Endodermal cell (in vitro differentiated cells): ENCODE results near the gene PRPF38B. TPM values are rescaled to one million over a fixed set of nuclear protein-coding genes. Genes with fewer than 3 reads are reported as not detected.
A peak's percentile ranks its signal among the peaks of the same experiment; 100 is the strongest.

Experiments
- DNase-seq: peaks from one replicate; pipeline ENCODE4 v3.0.0-alpha.2; 2017
- H3K27ac ChIP-seq: 2 replicates; pipeline ENCODE4 v1.5.1; 2013; ENCODE audit warnings: mild to moderate bottlenecking, low read depth, low read length, moderate library complexity
- H3K27me3 ChIP-seq: 2 replicates; pipeline ENCODE4 v1.6.1; 2013; ENCODE audit warnings: mild to moderate bottlenecking, low read length, moderate library complexity; ENCODE audit not compliant: insufficient read depth, control insufficient read depth, poor library complexity, severe bottlenecking
- H3K36me3 ChIP-seq: 2 replicates; pipeline ENCODE4 v1.7.0; 2013; ENCODE audit warnings: mild to moderate bottlenecking, low read length, moderate library complexity; ENCODE audit not compliant: control insufficient read depth, insufficient read depth
- H3K4me1 ChIP-seq: one replicate; pipeline ENCODE4 v1.7.0; 2013; ENCODE audit warnings: low read length; ENCODE audit not compliant: control insufficient read depth, insufficient read depth
- H3K4me3 ChIP-seq: 2 replicates; pipeline ENCODE4 v1.5.1; 2013; ENCODE audit warnings: mild to moderate bottlenecking, low read length, moderate library complexity
- H3K9ac ChIP-seq: 2 replicates; pipeline ENCODE4 v1.6.1; 2013; ENCODE audit warnings: mild to moderate bottlenecking, low read length, moderate library complexity; ENCODE audit not compliant: poor library complexity, severe bottlenecking; ENCODE audit errors: extremely low read depth
- H3K9me3 ChIP-seq: 2 replicates; pipeline ENCODE4 v1.6.1; 2013; ENCODE audit warnings: mild to moderate bottlenecking, low read length, moderate library complexity; ENCODE audit not compliant: control insufficient read depth
- H3K27ac Mint-ChIP-seq: 2 replicates; pipeline ENCODE4 v1.8.0; 2020; ENCODE audit warnings: mixed read lengths
- H3K27me3 Mint-ChIP-seq: 2 replicates; pipeline ENCODE4 v1.8.0; 2021; ENCODE audit warnings: mild to moderate bottlenecking, mixed read lengths; ENCODE audit not compliant: insufficient read depth
- H3K36me3 Mint-ChIP-seq: 2 replicates; pipeline ENCODE4 v1.8.0; 2020; ENCODE audit warnings: low read depth, mixed read lengths
- H3K4me1 Mint-ChIP-seq: 2 replicates; pipeline ENCODE4 v1.8.0; 2020; ENCODE audit warnings: mixed read lengths
- H3K4me3 Mint-ChIP-seq: 2 replicates; pipeline ENCODE4 v1.8.0; 2020; ENCODE audit warnings: mild to moderate bottlenecking, moderate library complexity, mixed read lengths
- H3K9me3 Mint-ChIP-seq: 2 replicates; pipeline ENCODE4 v1.8.0; 2020; ENCODE audit warnings: mild to moderate bottlenecking, mixed read lengths
- WGBS, 2 experiments: methylation state at CpG; one replicate each; pipeline versions ENCODE4 v1.1.5 to v1.1.7; 2013; ENCODE audit warnings: missing lambda C conversion rate in 2 of 2, mixed read lengths in 1 of 2; ENCODE audit not compliant: insufficient coverage in 1 of 2, insufficient read length in 1 of 2; 5-methylcytosine and 5-hydroxymethylcytosine counted together
- total RNA-seq, 2 donors: library from RNA; stranded (reverse); fragmentation: NEBNext Ultra II Directional in 1 of 2; extraction: Animal tissue kit (Norgen Biotek cat#: 25700) in 1 of 2; gene quantifications; 2 replicates in 1 of 2; 3 replicates in 1 of 2; pipeline ENCODE4 v1.2.1, GENCODE V29; 2021
- TF ChIP-seq, protein P1 (sequence below): fragments of 200-600 bp; sonication (generic); conservative IDR thresholded peaks from 2 replicates; pipeline ENCODE4 v1.5.0; 2021; ENCODE audit warnings: antibody characterized with exemption, mild to moderate bottlenecking

Gene PRPF38B
- total RNA-seq, 2 donors from 2014 or later, result 45.0 to 47.3 TPM

- TF ChIP-seq, protein P1, sequence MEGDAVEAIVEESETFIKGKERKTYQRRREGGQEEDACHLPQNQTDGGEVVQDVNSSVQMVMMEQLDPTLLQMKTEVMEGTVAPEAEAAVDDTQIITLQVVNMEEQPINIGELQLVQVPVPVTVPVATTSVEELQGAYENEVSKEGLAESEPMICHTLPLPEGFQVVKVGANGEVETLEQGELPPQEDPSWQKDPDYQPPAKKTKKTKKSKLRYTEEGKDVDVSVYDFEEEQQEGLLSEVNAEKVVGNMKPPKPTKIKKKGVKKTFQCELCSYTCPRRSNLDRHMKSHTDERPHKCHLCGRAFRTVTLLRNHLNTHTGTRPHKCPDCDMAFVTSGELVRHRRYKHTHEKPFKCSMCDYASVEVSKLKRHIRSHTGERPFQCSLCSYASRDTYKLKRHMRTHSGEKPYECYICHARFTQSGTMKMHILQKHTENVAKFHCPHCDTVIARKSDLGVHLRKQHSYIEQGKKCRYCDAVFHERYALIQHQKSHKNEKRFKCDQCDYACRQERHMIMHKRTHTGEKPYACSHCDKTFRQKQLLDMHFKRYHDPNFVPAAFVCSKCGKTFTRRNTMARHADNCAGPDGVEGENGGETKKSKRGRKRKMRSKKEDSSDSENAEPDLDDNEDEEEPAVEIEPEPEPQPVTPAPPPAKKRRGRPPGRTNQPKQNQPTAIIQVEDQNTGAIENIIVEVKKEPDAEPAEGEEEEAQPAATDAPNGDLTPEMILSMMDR, result no peak
- Histone ChIP-seq H3K36me3 (no peaks in the 10 kb centered on the region), H3K9me3 (no peaks in the 10 kb centered on the region), H3K4me3 (no peak overlapping the region), H3K27me3 (no peaks in the 10 kb centered on the region), H3K4me1 (peaks cover 16% of the 10 kb centered on the region), H3K9ac (no peak overlapping the region), H3K27ac (no peak overlapping the region)
- Mint-ChIP-seq H3K36me3 (peaks cover 4% of the 10 kb centered on the region), H3K4me1 (peaks cover 31% of the 10 kb centered on the region), H3K9me3 (no peaks in the 10 kb centered on the region), H3K27me3 (no peaks in the 10 kb centered on the region), H3K4me3 (no peak overlapping the region), H3K27ac (peak overlapping the region; percentile 22)
- DNase-seq, result peak; percentile 53
- WGBS, 2 experiments, result 95% methylated on average over 10 to 11 of the region's 11 CpGs
These were observed 45.4 kb upstream of the PRPF38B start for GRCh38 chr1:108646648-108647269.

GRCh38 chr1:108653431-108654105 lies 38.5 kb upstream of the PRPF38B start:
- Mint-ChIP-seq H3K36me3 (peaks cover 4% of the 10 kb centered on the region), H3K4me1 (no peaks in the 10 kb centered on the region), H3K4me3 (no peak overlapping the region), H3K9me3 (no peaks in the 10 kb centered on the region), H3K27me3 (no peaks in the 10 kb centered on the region), H3K27ac (no peak overlapping the region)
- TF ChIP-seq, protein P1, result no peak
- no peaks in the 10 kb centered on the region for H3K27me3 ChIP-seq
- no peak for DNase-seq
- H3K9me3 ChIP-seq, result no peaks in the 10 kb centered on the region
- no peaks in the 10 kb centered on the region for H3K4me1 ChIP-seq
- WGBS, 2 experiments, result 80 to 90% methylated on average over 2 of the region's 2 CpGs
- H3K36me3 ChIP-seq, result no peaks in the 10 kb centered on the region
- H3K27ac ChIP-seq, result no peak overlapping the region
- H3K4me3 ChIP-seq, result no peak overlapping the region
- no peak overlapping the region for H3K9ac ChIP-seq

DNA sequence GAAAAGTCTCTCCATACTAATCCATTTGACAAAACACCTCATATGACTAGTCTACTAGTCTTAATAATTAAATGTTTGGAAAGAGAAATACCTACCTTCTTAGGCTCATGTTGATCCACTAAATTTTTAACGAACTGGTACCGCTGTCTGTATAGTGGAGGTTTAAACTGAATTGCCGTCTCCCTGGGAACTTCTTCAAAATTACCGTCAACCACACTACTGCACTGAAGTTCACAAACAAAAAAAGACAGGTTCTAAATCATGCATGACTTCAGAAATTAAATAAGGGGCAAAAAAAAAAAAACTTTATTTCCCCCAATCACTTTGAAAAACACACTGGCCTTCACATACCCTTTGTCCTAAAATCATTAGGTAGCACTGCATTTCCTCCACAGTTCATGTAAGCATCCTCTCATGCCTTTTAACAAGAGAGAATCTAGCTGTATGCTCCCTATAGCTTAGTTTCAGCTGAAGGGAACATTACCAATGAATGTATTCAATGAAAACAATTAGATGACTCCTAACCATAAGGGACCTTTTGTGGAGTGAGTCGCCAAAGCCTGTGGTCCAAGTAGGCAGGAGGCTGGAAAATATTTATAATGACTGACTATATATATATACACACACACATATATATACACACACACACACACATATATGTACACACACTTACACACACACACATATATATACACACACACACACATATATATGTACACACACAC lies 34.6 kb upstream of the PRPF38B start:
- H3K36me3 ChIP-seq, result no peaks in the 10 kb centered on the region
- WGBS, 2 experiments, result 91 to 100% methylated on average over 1 to 4 of the region's 5 CpGs
- Mint-ChIP-seq H3K27ac (no peak overlapping the region), H3K4me1 (no peaks in the 10 kb centered on the region), H3K27me3 (peaks cover 15% of the 10 kb centered on the region), H3K9me3 (peaks cover 4% of the 10 kb centered on the region), H3K4me3 (no peak overlapping the region), H3K36me3 (no peaks in the 10 kb centered on the region)
- H3K9me3 ChIP-seq, result peaks cover 7% of the 10 kb centered on the region
- peaks cover 14% of the 10 kb centered on the region for H3K27me3 ChIP-seq
- no peaks in the 10 kb centered on the region for H3K4me1 ChIP-seq
- no peak for DNase-seq
- no peak overlapping the region for H3K9ac ChIP-seq
- no peak overlapping the region for H3K27ac ChIP-seq
- H3K4me3 ChIP-seq, result no peak overlapping the region
- TF ChIP-seq, protein P1, result no peak
